ENCODE results near the gene UBN2. TPM values are rescaled to one million over a fixed set of nuclear protein-coding genes. Genes with fewer than 3 reads are reported as not detected.

Gene UBN2
- total RNA-seq, 1 donor from 2014 or later, result 5.0 TPM

DNA sequence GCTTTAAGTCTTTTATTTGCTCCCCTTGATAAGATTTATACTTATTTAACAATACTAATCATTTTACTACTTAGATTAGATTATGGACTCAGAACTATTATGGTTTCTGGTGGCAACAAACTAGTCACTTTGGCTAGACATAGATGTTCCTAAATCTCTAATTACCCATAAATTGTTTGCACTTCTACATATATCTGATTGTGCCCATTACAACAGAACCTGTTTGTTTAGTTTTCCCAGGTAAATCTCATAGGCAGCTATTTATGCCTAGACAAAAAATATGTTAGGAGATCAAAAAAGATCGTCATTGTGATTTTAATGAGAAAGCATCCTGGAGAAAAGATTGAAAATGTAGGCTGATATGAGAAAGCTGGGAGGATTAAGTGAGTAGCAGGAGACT lies 14.4 kb downstream of the UBN2 start:
- TF ChIP-seq, protein P1, sequence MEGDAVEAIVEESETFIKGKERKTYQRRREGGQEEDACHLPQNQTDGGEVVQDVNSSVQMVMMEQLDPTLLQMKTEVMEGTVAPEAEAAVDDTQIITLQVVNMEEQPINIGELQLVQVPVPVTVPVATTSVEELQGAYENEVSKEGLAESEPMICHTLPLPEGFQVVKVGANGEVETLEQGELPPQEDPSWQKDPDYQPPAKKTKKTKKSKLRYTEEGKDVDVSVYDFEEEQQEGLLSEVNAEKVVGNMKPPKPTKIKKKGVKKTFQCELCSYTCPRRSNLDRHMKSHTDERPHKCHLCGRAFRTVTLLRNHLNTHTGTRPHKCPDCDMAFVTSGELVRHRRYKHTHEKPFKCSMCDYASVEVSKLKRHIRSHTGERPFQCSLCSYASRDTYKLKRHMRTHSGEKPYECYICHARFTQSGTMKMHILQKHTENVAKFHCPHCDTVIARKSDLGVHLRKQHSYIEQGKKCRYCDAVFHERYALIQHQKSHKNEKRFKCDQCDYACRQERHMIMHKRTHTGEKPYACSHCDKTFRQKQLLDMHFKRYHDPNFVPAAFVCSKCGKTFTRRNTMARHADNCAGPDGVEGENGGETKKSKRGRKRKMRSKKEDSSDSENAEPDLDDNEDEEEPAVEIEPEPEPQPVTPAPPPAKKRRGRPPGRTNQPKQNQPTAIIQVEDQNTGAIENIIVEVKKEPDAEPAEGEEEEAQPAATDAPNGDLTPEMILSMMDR (IDR thresholded peaks at IDR 0.05; ENCODE audit: insufficient read depth, low read length, severe bottlenecking), result no peak
- no peak for DNase-seq (ENCODE audit: low read depth)
- no peak for FAIRE-seq

DNA sequence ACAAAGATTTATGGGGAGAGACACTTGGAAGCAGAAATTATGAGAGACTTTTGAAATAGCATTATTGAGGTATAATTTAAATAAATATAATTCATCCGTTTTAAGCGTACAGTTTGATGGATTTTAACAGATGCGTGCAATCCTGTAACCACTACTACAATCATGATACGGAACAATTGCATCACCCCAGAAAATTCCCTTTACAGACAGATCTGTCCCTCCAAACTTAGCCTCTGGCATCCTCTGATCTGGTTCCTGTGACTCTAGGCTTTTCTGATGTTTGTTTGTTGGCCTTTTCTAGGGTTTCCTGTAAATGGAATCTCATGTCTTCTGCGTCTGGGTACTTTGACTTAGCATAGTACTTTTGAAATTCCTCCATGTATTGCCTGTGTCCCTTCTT lies 15.5 kb downstream of the UBN2 start:
- no peaks in the 10 kb centered on the region for H3K27me3 ChIP-seq (ENCODE audit: control insufficient read depth, insufficient read depth, low read length)
- peaks cover 3% of the 10 kb centered on the region for H3K36me3 ChIP-seq (ENCODE audit: control insufficient read depth, insufficient read depth, low read length)
- no peak overlapping the region for H3K4me3 ChIP-seq (ENCODE audit: low read depth, low read length)
- TF ChIP-seq, protein P1 (IDR thresholded peaks at IDR 0.05; ENCODE audit: insufficient read depth, low read length, severe bottlenecking), result no peak
- DNase-seq (ENCODE audit: low read depth), result no peak
- no peak for FAIRE-seq

More for the DNA sequence above, 14.4 kb downstream of the UBN2 start:
- Histone ChIP-seq H3K4me3 (ENCODE audit: low read depth, low read length) (no peak overlapping the region), H3K27me3 (ENCODE audit: control insufficient read depth, insufficient read depth, low read length) (no peaks in the 10 kb centered on the region), H3K36me3 (ENCODE audit: control insufficient read depth, insufficient read depth, low read length) (peaks cover 3% of the 10 kb centered on the region)

DNA sequence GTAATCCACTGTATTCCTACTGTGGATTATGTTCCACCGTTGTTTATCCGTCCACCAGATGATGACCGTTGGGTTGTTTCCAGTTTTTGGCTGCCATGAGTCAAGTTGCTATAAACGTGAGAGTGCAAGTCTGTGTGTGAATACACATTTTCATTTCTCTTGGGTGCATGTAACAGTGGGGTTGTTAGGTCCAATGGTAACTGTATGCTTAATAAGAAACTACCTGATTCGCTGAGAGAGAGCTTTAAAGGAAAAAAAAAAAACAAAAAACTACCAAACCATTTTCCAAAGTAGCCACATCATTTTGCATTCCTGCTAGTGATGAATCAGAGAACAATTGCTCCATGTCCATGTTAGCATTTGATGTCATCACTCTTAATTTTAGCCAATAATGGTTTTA lies 15.9 kb downstream of the UBN2 start:
- Histone ChIP-seq H3K27me3 (ENCODE audit: control insufficient read depth, insufficient read depth, low read length) (no peaks in the 10 kb centered on the region), H3K36me3 (ENCODE audit: control insufficient read depth, insufficient read depth, low read length) (peaks cover 4% of the 10 kb centered on the region), H3K4me3 (ENCODE audit: low read depth, low read length) (no peak overlapping the region)
- peak; percentile 38 for DNase-seq (ENCODE audit: low read depth)
- TF ChIP-seq, protein P1 (IDR thresholded peaks at IDR 0.05; ENCODE audit: insufficient read depth, low read length, severe bottlenecking), result no peak
- FAIRE-seq, result no peak

DNA sequence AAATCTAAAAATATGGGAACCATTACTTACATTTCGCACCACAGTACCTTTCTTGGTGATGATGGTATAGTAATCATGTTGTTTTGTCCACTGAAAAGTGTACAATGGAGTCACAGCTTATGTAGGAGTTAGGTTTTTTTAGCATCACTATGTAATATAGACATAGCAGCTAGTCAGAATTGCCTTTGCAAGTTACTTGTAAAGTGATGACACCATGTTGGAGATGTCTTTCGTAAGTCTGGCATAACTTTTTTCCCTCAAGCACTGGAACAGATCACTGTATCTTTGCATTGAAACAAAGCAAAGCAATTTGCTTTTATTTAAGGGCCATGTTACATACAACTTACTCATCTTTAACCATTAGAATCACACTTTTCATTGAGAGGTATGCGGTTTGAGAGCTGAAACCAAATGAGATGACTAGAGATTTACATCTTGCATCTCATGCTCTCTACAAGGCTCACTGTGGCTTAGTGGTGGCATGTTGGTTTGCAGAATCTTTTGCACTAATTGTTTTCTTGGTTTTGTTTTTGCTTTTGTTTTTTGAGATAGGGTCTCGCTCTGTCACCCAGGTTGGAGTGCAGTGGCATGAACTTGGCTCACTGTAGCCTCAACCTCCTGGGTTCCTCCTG lies 18.3 kb downstream of the UBN2 start:
- FAIRE-seq, result no peak
- peaks cover 6% of the 10 kb centered on the region for H3K36me3 ChIP-seq (ENCODE audit: control insufficient read depth, insufficient read depth, low read length)
- TF ChIP-seq, protein P1 (IDR thresholded peaks at IDR 0.05; ENCODE audit: insufficient read depth, low read length, severe bottlenecking), result no peak
- no peak overlapping the region for H3K4me3 ChIP-seq (ENCODE audit: low read depth, low read length)
- DNase-seq (ENCODE audit: low read depth), result no peak
- H3K27me3 ChIP-seq (ENCODE audit: control insufficient read depth, insufficient read depth, low read length), result no peaks in the 10 kb centered on the region

DNA sequence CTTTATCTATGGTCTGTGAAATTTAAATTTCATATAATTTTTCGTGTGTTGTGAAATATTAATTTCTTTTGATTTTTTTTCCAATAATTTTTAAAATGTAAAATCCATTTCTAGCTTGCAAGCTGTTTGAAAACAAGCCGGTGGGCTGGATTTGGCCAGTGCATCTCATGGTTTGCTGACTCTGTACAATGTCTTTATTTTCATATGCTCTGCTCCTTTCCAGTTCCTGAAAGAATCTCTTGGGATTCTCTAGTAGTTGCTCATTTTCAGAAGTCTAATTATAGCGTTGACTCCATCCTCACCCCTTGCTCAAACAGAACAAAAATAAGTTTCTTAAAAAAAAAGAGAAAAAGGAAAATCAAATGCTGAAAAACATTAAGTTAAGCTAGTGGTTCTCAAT lies 21.4 kb downstream of the UBN2 start:
- Histone ChIP-seq H3K4me3 (ENCODE audit: low read depth, low read length) (no peak overlapping the region), H3K27me3 (ENCODE audit: control insufficient read depth, insufficient read depth, low read length) (no peaks in the 10 kb centered on the region), H3K36me3 (ENCODE audit: control insufficient read depth, insufficient read depth, low read length) (peaks cover 6% of the 10 kb centered on the region)
- DNase-seq (ENCODE audit: low read depth), result no peak
- TF ChIP-seq, protein P1 (IDR thresholded peaks at IDR 0.05; ENCODE audit: insufficient read depth, low read length, severe bottlenecking), result no peak
- FAIRE-seq, result no peak

DNA sequence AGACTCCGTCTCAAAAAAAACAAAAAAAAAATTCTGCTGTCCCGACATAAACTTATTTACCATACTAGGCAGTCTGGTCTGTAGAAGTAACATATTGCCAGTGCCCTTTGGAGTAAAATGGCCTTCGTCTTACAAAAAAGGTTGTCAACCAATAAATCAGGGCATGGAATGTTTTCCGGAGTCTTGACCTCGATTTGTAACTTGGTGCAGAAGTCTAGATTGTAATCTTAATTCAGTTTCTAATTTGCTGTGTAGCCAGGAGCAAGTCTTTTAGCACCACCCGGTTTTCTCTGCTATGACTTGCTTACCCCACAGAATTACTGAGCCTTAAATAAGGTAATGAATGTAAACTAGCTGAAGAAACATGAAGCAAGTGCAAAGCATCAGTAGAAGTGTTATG lies 23.2 kb downstream of the UBN2 start:
- FAIRE-seq (no peak), DNase-seq (ENCODE audit: low read depth) (no peak)
- H3K36me3 ChIP-seq (ENCODE audit: control insufficient read depth, insufficient read depth, low read length), result peaks cover 6% of the 10 kb centered on the region
- no peaks in the 10 kb centered on the region for H3K27me3 ChIP-seq (ENCODE audit: control insufficient read depth, insufficient read depth, low read length)
- no peak overlapping the region for H3K4me3 ChIP-seq (ENCODE audit: low read depth, low read length)
- TF ChIP-seq, protein P1 (IDR thresholded peaks at IDR 0.05; ENCODE audit: insufficient read depth, low read length, severe bottlenecking), result no peak

All from bronchial epithelial cell (primary cell).